ENCODE measurements around the gene PLCXD3.

DNA sequence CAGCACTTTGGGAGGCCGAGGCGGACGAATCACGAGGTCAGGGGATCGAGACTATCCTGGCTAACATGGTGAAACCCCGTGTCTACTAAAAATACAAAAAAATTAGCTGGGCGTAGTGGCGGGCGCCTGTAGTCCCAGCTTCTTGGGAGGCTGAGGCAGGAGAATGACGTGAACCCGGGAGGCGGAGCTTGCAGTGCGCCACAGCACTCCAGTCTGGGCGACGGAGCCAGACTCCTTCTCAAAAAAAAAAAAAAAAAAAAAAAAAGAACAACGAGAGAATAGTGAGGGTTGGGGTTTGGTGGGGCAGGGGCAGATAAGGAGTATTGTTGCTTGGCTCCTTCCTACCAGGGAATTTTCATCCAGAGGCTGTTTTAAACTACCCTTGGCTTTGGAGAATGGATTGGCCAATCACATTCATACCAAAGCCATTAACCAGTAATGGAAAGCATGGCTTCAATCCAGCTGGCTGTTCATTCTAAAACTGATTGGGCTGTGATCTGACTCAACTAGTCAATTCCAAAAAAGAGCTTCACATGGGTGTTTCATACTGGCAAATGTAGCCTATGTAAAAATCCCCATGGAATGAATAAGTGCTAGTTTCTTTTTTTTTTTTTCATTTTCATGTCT, 64.4 kb downstream of the PLCXD3 start:
- TF ChIP-seq, protein P1, sequence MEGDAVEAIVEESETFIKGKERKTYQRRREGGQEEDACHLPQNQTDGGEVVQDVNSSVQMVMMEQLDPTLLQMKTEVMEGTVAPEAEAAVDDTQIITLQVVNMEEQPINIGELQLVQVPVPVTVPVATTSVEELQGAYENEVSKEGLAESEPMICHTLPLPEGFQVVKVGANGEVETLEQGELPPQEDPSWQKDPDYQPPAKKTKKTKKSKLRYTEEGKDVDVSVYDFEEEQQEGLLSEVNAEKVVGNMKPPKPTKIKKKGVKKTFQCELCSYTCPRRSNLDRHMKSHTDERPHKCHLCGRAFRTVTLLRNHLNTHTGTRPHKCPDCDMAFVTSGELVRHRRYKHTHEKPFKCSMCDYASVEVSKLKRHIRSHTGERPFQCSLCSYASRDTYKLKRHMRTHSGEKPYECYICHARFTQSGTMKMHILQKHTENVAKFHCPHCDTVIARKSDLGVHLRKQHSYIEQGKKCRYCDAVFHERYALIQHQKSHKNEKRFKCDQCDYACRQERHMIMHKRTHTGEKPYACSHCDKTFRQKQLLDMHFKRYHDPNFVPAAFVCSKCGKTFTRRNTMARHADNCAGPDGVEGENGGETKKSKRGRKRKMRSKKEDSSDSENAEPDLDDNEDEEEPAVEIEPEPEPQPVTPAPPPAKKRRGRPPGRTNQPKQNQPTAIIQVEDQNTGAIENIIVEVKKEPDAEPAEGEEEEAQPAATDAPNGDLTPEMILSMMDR (IDR thresholded peaks at IDR 0.05 in 8 of 11, conservative IDR thresholded peaks at IDR 0.05 in 3 of 11): no peak
- TF ChIP-seq POLR2A (IDR thresholded peaks at IDR 0.05): no peak
- TF ChIP-seq POLR2AphosphoS5 (IDR thresholded peaks at IDR 0.05): no peak

All from spleen (tissue), 7 donors.